ENCODE data around the gene PTPRT.

The PTPRT gene

GRCh38 chr20:42368910-42369309 is 820.8 kb downstream of the PTPRT start:
- TF ChIP-seq CTCF (conservative IDR thresholded peaks at IDR 0.05; ENCODE audit: low read length), result no peak
- DNase-seq (ENCODE audit: low read depth), result no peak
- no peak overlapping the region for H3K4me3 ChIP-seq (ENCODE audit: low read length)

GRCh38 chr20:42366626-42367025 is 823.1 kb downstream of the PTPRT start:
- TF ChIP-seq CTCF (conservative IDR thresholded peaks at IDR 0.05; ENCODE audit: low read length), result no peak
- H3K4me3 ChIP-seq (ENCODE audit: low read length), result no peak overlapping the region
- DNase-seq (ENCODE audit: low read depth), result no peak

GRCh38 chr20:42364446-42364845 is 825.3 kb downstream of the PTPRT start:
- no peak for DNase-seq (ENCODE audit: low read depth)
- H3K4me3 ChIP-seq (ENCODE audit: low read length), result no peak overlapping the region
- TF ChIP-seq CTCF (conservative IDR thresholded peaks at IDR 0.05; ENCODE audit: low read length), result no peak

GRCh38 chr20:42361402-42361970 is 828.2 kb downstream of the PTPRT start:
- H3K4me3 ChIP-seq (ENCODE audit: low read length), result no peak overlapping the region
- no peak for DNase-seq (ENCODE audit: low read depth)
- no peak for TF ChIP-seq CTCF (conservative IDR thresholded peaks at IDR 0.05; ENCODE audit: low read length)

GRCh38 chr20:42360621-42361020 is 829.1 kb downstream of the PTPRT start:
- no peak for DNase-seq (ENCODE audit: low read depth)
- TF ChIP-seq CTCF (conservative IDR thresholded peaks at IDR 0.05; ENCODE audit: low read length), result no peak
- H3K4me3 ChIP-seq (ENCODE audit: low read length), result no peak overlapping the region

- H3K4me3 ChIP-seq (ENCODE audit: low read length), result no peak overlapping the region
- TF ChIP-seq CTCF (conservative IDR thresholded peaks at IDR 0.05; ENCODE audit: low read length), result no peak
- DNase-seq (ENCODE audit: low read depth), result no peak
Measured at GRCh38 chr20:42359617-42360016, 830.1 kb downstream of the PTPRT start.

- no peak overlapping the region for H3K4me3 ChIP-seq (ENCODE audit: low read length)
- no peak for DNase-seq (ENCODE audit: low read depth)
- no peak for TF ChIP-seq CTCF (conservative IDR thresholded peaks at IDR 0.05; ENCODE audit: low read length)
Measured at GRCh38 chr20:42352096-42352495, 837.6 kb downstream of the PTPRT start.

All from AG10803 (cell line).